H1 (cell line): ENCODE data around the gene LAMP5.

Experiments
- SIN3A ChIP-seq, 2 experiments: IDR thresholded peaks in 1 of 2; conservative IDR thresholded peaks in 1 of 2; 2 replicates each; pipeline ENCODE4 v1.6.1; 2011 to 2012; ENCODE audit warnings: low read length in 2 of 2, improper control_type of control experiment in 1 of 2, low read depth in 1 of 2, mild to moderate bottlenecking in 1 of 2
- SP1 ChIP-seq: IDR thresholded peaks from 2 replicates; pipeline ENCODE4 v1.6.1; 2011; ENCODE audit warnings: low read depth, low read length

DNA sequence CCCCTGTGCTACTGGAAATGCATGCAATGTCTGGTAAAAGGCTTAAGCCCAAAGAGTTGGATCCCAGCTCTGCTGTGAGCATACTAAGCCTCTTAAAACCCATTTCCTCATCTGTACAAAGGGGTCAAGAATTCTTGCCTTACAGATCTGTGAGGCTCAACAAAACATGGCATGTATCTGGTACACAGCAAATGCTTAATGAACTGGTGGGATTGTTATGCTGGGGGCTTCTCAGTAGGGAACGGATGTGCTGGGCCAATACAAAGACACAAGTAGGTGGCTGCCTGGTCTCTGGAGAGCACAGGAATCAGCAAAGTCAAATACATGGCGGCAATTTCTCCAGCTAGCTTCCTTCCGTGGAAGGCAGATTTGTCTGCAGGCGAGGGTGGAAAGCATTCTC is 62.3 kb downstream of the LAMP5 start:
- 0 out of 2 replicates have a peak, but pooled peaks have one; percentile 26 for TF ChIP-seq SP1
- no peak for TF ChIP-seq SIN3A (conservative IDR thresholded peaks at IDR 0.05 in 1 of 2, IDR thresholded peaks at IDR 0.05 in 1 of 2; ENCODE audit: low read depth in 1 of 2, low read length in 2 of 2)
